NCI-H748 (cell line): ENCODE results near the gene RSBN1.
"Not testable (repeated sequence)": the region's sequence is repeated elsewhere in the genome, so short reads cannot be mapped to it uniquely, and the experiment has no call there.

ENCODE experiments used
- DNase-seq: peaks from one replicate; lab custom pipeline; 2025; ENCODE audit not compliant: unreplicated experiment; lab: John Stamatoyannopoulos, UW

RSBN1 gene

DNA sequence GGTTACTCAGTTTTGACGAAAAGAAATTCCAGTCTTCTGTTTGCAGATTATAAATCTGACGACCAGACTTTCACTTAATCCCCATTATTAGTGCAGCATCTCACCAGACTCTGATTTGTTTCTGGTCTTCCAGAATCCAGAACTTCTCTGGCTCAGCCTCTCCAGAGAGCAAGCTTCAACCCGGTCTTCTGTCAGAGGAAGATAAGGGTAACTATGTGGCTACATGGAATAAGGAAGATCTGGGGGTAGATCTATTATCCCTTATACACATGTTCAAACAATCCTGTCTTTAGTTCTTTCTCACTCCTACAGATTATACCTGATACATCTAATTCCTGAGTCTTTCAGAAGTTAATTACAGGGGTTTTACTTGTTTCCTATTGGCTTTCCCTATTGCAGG is 62.9 kb downstream of the RSBN1 start:
- DNase-seq, result no peak

DNA sequence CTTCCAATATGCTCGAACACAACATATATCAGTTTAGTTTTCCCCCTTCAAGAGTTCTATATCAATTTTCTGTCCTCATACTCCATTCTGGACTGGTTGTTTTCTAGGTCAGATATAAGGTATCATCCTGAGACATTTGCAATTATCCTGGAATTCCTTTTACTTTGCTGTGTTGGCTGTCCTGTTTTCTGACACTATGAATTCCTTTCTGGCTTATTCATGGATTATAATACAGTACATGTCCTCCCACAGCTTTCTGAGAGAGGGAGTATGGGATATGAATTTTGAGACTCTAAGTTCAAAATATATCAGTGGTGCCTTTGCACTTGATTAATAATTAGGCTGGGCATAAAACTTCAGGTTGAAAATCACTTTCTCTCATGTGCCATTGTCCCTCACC is 64.9 kb downstream of the RSBN1 start:
- no peak for DNase-seq

DNA sequence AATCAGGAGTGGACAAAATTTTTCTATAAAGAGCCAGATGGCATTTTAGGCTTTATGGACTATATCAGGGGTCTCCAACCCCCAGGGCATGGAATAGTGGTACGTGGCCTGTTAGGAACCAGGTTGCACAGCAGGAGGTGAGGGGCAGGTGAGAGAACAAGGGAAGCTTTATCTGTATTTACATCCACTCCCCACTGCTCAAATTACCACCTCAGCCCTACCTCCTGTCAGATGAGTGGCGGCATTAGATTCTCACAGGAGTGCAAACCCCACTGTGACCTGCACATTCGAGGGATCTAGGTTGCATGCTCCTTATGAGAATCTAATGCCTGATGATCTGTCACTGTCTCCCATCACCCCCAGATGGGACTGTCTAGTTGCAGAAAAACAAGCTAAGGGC is 66.9 kb downstream of the RSBN1 start:
- peak; percentile 74 for DNase-seq

DNA sequence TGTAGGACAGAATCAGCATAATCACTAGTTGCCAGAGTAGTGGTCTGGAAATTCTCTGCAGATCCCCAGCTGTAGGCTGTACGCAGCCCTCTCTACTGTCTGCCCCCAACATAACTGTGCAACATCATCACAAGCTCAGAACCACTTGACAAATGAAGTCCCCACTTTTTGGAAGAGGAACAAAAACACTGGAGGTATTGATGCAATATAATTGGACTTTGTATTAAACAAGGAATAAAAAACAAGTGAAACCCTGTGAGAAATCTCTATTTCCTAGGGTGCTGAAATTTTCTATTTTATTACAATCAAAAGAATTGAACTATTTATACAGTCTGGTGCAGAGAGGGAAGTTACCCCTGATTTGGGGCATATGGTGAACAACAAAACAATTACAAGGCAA is 68.2 kb downstream of the RSBN1 start:
- no peak for DNase-seq

DNA sequence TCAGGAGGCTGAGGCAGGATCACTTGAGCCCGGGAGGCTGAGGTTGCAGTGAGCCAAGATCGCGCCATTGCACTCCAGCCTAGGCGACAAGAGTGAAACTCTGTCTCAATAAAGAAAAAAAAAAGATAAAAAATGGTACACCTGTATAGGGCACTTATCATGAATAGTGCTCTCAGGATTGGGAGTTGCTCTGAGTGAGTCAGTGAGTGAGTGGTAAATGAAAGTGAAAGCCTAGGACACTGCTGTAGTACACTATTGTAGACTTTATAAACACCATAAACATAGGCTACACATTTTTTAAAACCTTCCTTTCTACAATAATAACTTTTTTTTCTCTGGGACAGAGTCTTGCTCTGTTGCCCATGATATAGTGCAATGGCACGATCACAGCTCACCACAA is 69.8 kb downstream of the RSBN1 start:
- DNase-seq, result no peak

- DNase-seq, result no peak
Observed at GRCh38 chr1:113734357-113735055, 77.8 kb downstream of the RSBN1 start.

GRCh38 chr1:113732802-113733201 is 79.5 kb downstream of the RSBN1 start:
- no peak for DNase-seq

DNA sequence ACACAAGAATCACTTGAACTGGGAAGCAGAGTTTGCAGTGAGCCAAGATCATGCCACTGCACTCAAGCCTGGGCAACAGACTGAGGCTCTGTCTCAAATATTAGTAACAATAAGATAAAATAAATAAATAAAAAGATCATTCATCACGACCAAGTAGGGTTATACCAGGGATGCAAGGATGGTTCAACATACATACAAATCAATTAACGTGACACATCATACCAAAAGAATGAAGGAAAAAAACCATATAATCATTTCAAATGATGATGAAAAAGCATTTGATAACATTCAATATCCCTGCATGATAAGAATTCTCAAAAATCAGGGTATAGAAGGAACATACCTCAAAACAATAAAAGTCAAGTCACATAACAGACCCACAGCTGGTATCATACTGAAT is 91.3 kb downstream of the RSBN1 start:
- no peak for DNase-seq

DNA sequence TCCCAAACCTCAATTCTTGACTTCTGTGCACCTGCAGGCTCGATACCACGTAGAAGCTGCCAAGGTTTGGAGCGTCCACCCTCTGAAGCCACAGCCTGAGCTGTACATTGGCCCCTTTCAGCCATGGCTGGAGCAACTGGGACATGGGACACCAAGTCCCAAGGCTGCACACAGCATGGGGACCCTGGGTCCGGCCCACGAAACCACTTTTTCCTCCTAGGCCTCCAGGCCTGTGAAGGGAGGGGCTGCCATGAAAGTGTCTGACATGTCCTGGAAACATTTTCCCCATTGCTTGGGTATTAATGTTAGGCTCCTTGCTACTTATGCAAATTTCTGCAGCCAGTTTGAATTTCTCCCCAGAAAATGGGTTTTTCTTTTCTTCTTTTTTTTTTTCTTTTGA is 93.7 kb downstream of the RSBN1 start:
- DNase-seq, result not testable (repeated sequence)

DNA sequence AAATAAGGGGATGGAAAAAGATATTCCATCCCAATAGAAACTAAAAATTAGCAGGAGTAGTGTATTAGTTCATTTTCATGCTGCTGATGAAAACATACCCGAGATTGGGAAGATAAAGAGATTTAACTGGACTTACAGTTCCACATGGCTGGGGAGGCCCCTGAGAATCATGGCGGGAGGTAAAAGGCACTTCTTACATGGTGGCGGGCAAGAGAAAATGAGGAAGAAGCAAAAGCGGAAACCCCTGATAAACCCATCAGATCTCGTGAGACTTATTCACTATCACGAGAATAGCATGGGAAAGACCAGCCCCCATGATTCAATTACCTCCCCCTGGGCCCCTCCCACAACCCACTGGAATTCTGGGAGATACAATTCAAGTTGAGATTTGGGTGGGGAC is 94.8 kb downstream of the RSBN1 start:
- DNase-seq, result not testable (repeated sequence)

- DNase-seq, result no peak
Observed at GRCh38 chr1:113714606-113715269, 97.5 kb downstream of the RSBN1 start.
